ENCODE data around the gene PHF2.

Gene PHF2

GRCh38 chr9:93651521-93651950, 75.2 kb downstream of the PHF2 start:
- DNase-seq (ENCODE audit: low read depth, low spot score) = no peak
- no peak for TF ChIP-seq CTCF (IDR thresholded peaks at IDR 0.05; ENCODE audit: insufficient read depth, low read length, missing control alignments)
- H3K4me3 ChIP-seq (ENCODE audit: low read depth, low read length) = no peak overlapping the region
- POLR2A ChIA-PET = no interaction called here
- CTCF ChIA-PET = no interaction called here

DNA sequence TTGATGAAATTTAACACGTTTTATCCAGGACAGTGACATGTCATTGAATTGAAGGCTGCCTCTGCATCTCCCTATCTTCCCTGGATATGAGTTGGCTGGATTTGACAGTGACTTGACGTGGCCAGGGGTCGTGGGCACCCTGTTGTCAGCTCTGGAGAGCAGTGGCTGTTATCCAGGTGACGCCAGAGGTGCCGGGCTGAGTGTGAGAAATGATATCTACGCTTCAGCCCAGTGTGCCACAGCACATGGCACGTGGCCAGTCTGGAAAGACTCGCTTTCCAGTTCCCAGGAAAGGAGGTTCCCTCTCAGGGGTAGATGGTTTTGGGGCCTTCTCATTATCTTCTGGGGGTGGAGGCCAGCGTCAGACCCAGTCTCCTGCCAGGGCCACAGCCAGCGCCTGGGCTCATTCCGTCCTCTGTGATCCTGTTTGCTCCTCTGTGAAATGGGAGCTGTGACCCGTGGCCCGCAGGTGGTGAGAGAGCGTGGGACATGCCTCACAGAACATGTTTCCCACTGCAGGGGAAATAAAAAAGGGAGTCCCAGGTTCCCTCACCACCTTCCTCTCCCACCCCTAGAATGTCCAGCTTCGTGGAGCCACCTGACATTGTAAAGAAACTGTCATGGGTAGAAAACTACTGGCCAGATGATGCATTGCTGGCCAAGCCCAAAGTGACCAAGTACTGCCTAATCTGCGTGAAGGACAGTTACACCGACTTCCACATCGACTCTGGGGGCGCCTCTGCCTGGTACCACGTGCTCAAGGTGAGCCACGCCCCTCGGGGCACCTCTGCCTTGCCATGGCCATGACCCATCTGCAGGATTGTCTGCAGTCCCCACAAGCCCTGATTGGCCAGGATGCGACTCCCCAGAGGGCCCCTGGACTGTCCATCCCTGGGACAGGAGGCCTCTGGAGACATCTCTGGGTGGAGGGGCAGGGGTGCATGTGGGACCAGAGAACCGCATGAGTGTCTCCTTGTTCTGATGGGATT, 76.5 kb downstream of the PHF2 start:
- TF ChIP-seq CTCF (IDR thresholded peaks at IDR 0.05; ENCODE audit: insufficient read depth, low read length, missing control alignments) = no peak
- CTCF ChIA-PET = interaction anchor here (1.0 kb wide), 1 partner anchor 87 kb away, joined by 3 read pairs; no protein-coding TSS in a partner anchor
- no peak overlapping the region for H3K4me3 ChIP-seq (ENCODE audit: low read depth, low read length)
- POLR2A ChIA-PET = interaction anchor here (0.6 kb wide), 1 partner anchor 11 kb away, joined by 3 read pairs; no protein-coding TSS in a partner anchor
- DNase-seq (ENCODE audit: low read depth, low spot score) = no peak

DNA sequence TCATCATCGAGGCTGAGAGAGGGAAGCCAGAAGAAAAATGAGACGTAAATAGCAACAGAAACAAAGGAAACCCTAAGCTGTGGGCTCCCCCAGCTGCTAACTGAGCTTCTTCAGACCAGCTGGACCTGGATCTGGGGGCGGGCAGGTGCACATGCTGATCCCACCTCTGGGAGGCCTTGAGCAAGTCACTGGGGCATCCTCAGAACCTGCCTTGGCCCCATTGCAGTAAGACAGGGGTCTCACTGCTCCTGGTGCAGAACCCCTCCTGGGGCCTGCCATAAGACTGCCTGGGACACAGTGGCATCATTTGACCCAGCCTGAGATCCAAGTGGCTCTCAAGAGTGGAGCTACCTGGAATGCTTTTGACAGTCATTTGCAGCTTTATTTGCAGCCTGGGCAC, 77.4 kb downstream of the PHF2 start:
- no peak for DNase-seq (ENCODE audit: low read depth, low spot score)
- POLR2A ChIA-PET = no interaction called here
- no peak for TF ChIP-seq CTCF (IDR thresholded peaks at IDR 0.05; ENCODE audit: insufficient read depth, low read length, missing control alignments)
- CTCF ChIA-PET = interaction anchor here (1.0 to 1.3 kb wide), 2 partner anchors 29 to 87 kb away, joined by 3 to 4 read pairs; no protein-coding TSS in a partner anchor
- no peak overlapping the region for H3K4me3 ChIP-seq (ENCODE audit: low read depth, low read length)

GRCh38 chr9:93654351-93654961, 78.1 kb downstream of the PHF2 start:
- ChIA-PET POLR2A (no interaction called here), CTCF (interaction anchor here (1.3 kb wide), 1 partner anchor 28 kb away, joined by 4 read pairs; no protein-coding TSS in a partner anchor)
- no peak overlapping the region for H3K4me3 ChIP-seq (ENCODE audit: low read depth, low read length)
- no peak for TF ChIP-seq CTCF (IDR thresholded peaks at IDR 0.05; ENCODE audit: insufficient read depth, low read length, missing control alignments)
- no peak for DNase-seq (ENCODE audit: low read depth, low spot score)

GRCh38 chr9:93655621-93656425, 79.4 kb downstream of the PHF2 start:
- H3K4me3 ChIP-seq (ENCODE audit: low read depth, low read length) = no peak overlapping the region
- CTCF ChIA-PET = no interaction called here
- POLR2A ChIA-PET = no interaction called here
- no peak for DNase-seq (ENCODE audit: low read depth, low spot score)
- TF ChIP-seq CTCF (IDR thresholded peaks at IDR 0.05; ENCODE audit: insufficient read depth, low read length, missing control alignments) = no peak

Measured in AG04449 (cell line).